22Rv1 (cell line): ENCODE measurements around the gene FGF3.

Experiments used
- CTCF ChIP-seq: fragments of 450-650 bp; IDR thresholded peaks from 2 replicates; pipeline ENCODE4 v1.5.1; 2017; ENCODE audit warnings: mild to moderate bottlenecking
- ZFX ChIP-seq: fragments of 450-650 bp; IDR thresholded peaks from 2 replicates; pipeline ENCODE4 v1.6.1; 2017; ENCODE audit warnings: antibody characterized with exemption, borderline replicate concordance

GRCh38 chr11:69821511-69822040 is 2.4 kb upstream of the FGF3 start:
- TF ChIP-seq CTCF (no peak), ZFX (no peak)
